IPS DF 19.7 (cell line): ENCODE data around the gene GNG7.
"Not testable (repeated sequence)": the region's sequence is repeated elsewhere in the genome, so short reads cannot be mapped to it uniquely, and the experiment has no call there.

Experiments used
- DNase-seq: peaks from one replicate; pipeline ENCODE4 v3.0.0-alpha.2; 2013; ENCODE audit warnings: low read depth, low spot score

GNG7 gene

GRCh38 chr19:2622371-2622961 is 80.0 kb downstream of the GNG7 start:
- not testable (repeated sequence) for DNase-seq

DNA sequence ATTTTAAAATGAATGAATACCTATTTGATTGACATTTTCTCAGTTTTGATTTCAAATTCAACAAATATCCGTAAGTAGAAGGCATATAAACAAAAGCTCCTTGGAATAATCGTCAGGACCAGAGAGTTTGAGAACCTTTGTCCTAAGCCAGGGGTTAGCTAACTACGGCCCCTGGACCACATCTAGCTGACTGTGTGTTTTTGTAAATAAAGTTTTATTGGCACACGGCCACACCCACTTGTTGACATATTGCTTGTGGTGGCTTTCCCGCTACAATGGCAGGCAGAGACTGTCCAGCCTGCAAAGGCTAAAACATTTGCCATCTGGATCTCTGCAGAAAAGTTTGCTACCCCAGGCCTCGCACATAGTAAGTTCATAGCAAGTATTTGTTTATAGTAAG is 83.4 kb downstream of the GNG7 start:
- DNase-seq: no peak

DNA sequence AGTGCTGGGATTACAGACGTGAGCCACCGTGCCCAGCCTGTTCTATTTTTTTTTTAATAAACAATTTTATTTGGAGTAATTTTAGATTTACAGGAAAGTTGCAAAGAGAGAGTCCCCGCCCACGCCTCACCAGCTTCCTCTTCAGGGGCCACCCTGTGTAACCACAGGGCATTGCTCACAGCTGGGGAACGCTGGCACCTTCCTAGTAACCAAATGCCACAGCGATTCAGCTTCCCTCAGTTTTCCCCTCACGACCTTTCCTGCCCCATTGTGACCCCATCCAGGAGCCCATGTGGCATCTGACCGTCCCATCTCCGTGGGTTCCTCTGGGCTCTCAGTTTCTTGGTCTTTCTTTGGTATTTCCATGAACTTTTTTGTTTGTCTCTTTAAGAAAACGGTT is 83.9 kb downstream of the GNG7 start:
- no peak for DNase-seq

DNA sequence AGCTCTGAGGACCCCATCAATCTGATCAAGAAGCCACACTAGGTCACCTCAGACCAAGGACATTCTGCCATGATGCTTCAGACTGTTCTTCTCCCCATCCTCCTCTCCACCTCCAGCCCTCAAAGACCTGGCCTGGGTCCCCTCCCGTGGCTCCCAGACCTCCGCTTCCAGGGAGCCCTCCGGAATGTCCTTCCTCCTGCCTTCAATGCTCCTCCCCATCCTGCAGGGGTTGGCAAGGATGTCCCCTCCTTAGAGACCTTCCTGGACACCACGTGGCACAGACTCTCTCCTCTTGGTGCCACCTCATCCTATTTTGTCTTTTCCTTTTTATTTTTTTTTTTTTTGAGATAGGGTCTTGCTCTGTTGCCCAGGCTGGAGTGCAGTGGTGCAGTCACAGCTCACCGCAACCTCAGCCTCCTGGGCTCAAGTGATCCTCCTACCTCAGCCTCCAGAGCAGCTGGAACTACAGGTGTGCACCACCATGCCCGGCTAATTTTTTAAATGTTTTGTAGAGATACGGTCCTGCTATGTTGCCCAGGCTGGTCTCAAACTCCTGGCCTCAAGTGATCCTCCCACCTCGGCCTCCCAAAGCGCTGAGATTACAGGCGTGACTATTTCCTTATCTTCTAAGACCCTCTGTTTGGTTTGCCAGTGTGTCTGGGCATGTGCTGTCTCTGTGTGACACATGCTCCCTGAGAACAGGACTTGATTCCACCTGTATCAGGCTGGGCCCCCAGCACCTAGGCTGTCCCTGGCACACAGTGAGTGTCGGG is 84.9 kb downstream of the GNG7 start:
- no peak for DNase-seq

- no peak for DNase-seq
These were observed 85.6 kb downstream of the GNG7 start for GRCh38 chr19:2616741-2617392.

- DNase-seq: no peak
These were observed 86.7 kb downstream of the GNG7 start for GRCh38 chr19:2615782-2616181.

DNA sequence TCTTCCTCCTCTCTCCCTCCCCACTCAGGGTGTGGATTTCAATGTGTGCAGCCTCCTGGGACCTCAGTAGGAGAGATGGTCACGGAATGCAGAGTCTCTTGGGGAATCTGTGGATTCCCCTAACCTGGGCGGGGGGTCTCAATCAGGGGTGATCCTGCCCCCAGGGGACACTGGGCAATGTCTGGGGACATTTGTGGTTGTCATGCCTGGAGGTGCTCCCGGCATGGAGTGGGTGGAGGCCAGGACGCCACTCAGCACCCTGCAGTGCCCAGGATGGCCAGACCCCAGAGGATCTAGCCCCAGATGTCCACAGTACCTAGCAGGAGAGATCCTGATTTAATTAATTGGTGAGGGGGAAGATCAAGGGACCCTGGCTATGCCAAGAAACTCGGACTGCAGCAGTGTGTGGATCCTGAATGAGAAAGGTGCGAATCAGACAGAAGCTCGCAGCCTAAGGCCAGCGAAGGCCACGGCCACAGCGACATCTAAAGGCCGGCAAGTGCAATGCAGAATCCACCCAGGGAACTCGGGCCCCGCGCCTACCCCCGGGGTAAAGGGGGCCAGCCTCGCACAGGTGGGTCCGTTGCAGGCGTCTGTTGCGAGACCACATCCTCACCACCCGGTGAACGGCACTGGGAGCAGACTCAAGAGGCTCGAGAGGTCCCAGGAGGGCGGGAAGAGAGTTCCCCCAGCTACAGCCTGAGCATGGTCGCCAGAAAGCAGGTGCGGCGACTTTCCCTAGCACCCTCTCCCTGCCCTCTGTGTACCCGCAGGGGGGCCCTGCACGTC is 88.8 kb downstream of the GNG7 start:
- no peak for DNase-seq

DNA sequence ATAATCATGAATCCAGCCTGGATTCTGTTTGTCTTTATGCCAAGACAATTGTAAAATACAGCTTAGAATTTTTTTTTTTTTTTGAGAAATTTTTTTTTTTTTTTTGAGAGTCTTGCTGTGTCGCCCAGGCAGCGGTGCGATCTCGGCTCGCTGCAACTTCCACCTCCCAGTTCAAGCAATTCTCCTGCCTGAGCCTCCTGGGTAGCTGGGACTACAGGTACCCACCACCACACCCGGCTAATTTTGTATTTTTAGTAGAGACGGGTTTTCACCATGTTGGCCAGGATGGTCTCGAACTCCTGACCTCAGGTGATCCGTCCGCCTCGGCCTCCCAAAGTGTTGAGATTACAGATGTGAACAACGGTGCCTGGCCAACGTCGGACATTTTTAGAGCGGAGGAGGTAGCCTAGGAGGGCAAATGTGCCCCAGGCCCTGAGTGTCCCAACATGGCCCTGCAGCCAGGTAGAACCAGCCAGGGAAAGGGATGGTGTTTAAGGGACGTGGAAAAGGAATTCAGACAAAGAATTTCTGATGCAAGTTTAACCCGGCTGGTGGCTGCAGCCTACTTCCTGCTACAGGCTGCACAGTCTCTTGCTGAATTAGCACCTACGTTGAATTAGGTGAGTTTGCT is 89.8 kb downstream of the GNG7 start:
- no peak for DNase-seq

DNA sequence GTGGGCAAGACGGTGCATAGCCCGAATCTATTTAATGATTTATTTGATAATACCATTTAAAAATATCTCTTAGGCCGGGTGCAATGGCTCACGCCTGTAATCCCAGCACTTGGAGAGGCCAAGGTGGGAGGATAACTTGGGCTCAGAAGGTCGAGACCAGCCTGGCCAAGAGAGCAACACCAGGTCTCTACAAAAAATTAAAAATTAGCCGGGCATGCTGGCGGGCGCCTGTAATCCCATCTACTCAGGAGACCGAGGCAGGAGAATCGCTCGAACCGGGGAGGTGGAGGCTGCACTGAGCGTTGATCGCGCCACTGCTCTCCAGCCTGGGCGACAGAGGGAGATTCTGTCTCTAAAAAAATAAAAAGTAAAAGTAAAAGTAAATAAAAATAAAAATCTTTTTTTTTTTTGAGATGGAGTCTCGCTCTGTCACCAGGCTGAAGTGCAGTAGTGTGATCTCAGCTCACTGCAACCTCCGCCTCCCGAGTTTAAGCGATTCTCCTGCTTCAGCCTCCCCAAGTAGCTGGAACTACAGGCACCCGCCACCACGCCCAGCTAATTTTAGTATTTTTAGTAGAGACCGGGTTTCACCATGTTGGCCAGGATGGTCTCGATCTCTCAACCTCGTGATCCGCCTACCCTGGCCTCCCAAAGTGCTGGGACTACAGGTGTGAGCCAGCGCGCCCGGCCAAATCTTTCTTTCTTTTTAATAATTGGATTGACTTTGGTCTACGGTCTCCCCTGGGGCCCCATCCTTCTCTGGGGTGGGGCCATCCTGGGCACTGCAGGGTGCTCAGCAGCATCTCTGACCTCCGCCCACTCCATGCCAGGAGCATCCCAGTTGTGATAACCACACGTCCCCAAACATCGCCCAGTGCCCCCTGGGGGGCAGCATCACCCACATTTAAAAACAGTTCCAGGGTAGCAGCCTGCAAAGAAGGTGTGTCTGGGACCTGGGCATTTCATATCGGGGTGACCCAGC is 90.7 kb downstream of the GNG7 start:
- no peak for DNase-seq

GRCh38 chr19:2610637-2611482 is 91.6 kb downstream of the GNG7 start:
- DNase-seq: no peak

DNA sequence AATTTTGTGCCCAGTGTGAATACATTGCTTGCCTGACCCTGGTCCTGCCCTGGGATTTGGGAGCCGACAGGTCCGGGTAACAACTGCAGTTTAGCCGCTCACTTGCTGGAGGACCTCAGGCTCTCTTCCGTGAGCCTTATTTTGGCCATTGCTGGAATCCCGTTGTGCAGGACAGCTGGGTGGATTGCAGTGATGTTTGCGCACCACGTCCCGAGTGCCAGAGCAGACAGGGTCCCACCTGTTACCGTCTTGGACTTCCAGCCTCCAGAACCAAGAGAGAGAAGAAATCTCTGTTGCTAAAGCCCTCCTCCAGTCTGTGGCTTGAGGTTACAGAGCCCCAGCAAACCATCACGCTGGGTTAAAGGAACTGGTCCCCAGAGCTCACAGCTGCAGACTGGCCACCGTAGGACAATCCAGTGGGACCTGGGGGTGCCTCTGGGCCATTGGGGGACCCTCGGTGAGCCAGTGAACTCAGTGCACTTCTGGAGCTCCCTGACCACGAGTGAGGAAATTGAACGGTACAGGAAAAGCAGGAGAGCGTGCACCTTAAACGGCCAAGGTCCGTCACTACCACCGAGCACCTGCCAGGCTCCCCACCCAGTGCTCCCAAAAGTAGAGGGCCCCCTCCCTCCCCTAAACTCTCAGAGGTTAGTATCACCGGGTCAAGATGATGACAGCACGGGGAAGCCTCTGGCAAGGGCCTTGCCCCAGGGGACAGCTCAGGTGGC is 92.9 kb downstream of the GNG7 start:
- DNase-seq: no peak

- not testable (repeated sequence) for DNase-seq
These were observed 93.5 kb downstream of the GNG7 start for GRCh38 chr19:2609034-2609388.

DNA sequence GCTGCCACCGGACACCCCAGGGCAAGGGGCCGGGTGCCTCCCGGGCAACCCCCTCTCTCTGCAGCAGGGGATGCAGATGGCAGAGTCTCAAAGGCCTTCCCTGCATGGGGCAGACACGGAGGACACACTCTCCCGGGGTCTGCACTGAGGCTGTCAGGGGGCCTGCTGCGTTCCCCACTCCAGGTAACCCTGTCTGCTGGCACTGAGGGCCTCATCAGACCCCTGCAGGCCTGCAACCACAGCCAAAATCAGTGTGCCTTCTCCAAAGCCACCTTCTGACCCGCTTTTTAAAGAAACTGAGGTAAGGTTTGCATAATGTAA is 93.9 kb downstream of the GNG7 start:
- DNase-seq: no peak

GRCh38 chr19:2607712-2608601 is 94.5 kb downstream of the GNG7 start:
- no peak for DNase-seq

DNA sequence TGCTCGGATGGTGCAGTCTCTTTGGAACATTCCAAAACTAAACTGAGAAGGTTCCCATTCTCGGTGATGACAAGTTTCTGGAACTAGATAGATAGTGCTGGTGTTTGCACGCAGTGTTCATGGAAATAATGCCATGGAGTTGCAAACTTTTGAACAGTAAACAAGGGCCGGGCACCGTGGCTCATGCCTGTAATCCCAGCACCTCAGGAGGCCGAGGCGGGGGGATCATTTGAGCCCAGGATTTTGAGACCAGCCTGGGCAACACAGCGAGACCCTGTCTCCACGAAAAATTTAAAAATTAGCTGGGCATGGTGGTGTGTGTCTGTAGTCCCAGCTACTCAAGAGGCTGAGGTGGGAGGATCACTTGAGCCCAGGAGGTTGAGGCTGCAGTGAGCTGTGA is 95.7 kb downstream of the GNG7 start:
- DNase-seq: not testable (repeated sequence)

- DNase-seq: not testable (repeated sequence)
These were observed 96.6 kb downstream of the GNG7 start for GRCh38 chr19:2605889-2606288.

GRCh38 chr19:2604747-2605329 is 97.7 kb downstream of the GNG7 start:
- DNase-seq: no peak

DNA sequence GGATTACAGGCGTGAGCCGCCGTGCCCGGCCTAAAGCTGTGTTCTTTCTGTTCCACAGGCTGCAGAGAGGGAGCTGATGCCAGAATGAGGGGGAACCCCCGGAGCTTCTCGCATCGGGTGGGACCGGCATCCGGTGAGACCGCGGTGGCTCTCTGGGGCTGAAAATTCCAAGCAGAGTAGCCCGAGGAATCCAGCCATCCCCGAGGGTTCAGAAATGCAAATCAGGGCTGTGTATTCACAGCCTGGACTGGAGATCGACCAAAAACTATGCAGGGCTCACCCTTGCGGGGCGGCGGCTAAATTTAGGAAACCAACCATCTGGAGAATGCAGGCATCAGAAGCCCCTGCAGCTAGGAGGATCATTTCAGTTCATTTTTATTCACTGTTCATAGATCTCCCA is 99.2 kb downstream of the GNG7 start:
- DNase-seq: no peak
